HepG2 (cell line): ENCODE data around the gene EHBP1.

Experiments used
- CTCF ChIP-seq: sonication (generic); formaldehyde crosslinking; IDR thresholded peaks from 2 replicates; pipeline ENCODE4 v1.5.0; 2020; ENCODE audit warnings: mild to moderate bottlenecking, missing genetic modification reagents, moderate library complexity
- ETS1 ChIP-seq: sonication (generic); formaldehyde crosslinking; IDR thresholded peaks from 2 replicates; pipeline ENCODE4 v1.4.0; 2020; ENCODE audit warnings: missing genetic modification reagents
- ONECUT2 ChIP-seq: sonication (generic); formaldehyde crosslinking; IDR thresholded peaks from 2 replicates; pipeline ENCODE4 v1.4.0; 2020; ENCODE audit warnings: missing genetic modification reagents
- PBX3 ChIP-seq: sonication (generic); formaldehyde crosslinking; IDR thresholded peaks from 2 replicates; pipeline ENCODE4 v1.8.1; 2023; ENCODE audit warnings: missing genetic modification reagents, inconsistent platforms, borderline replicate concordance
- POLR2AphosphoS5 ChIP-seq: IDR thresholded peaks from 2 replicates; pipeline ENCODE4 v1.6.1; 2012; ENCODE audit warnings: low read depth, low read length
- RFX5 ChIP-seq: IDR thresholded peaks from 2 replicates; pipeline ENCODE4 v1.6.1; 2011; ENCODE audit warnings: low read depth, low read length, improper control_type of control experiment
- TAF1 ChIP-seq: sonication (generic); formaldehyde crosslinking; IDR thresholded peaks from 2 replicates; pipeline ENCODE4 v1.4.0; 2020; ENCODE audit warnings: missing genetic modification reagents
- TOPORS ChIP-seq: sonication (generic); formaldehyde crosslinking; IDR thresholded peaks from 2 replicates; pipeline ENCODE4 v1.8.0; 2023; ENCODE audit warnings: mild to moderate bottlenecking, missing genetic modification reagents
- ZFP36 ChIP-seq: fragments of 150-350 bp; IDR thresholded peaks from 2 replicates; pipeline ENCODE4 v1.6.1; 2018; ENCODE audit warnings: borderline replicate concordance, low read length, low read depth; ENCODE audit not compliant: partially characterized antibody

- TF ChIP-seq ZFP36, result no peak
- no peak for TF ChIP-seq POLR2AphosphoS5
- TF ChIP-seq ONECUT2, result no peak
- no peak for TF ChIP-seq RFX5
- TF ChIP-seq TOPORS (CRISPR knock-in tag), result no peak
- no peak for TF ChIP-seq PBX3
- no peak for TF ChIP-seq ETS1
- TF ChIP-seq CTCF (CRISPR knock-in tag), result no peak
- no peak for TF ChIP-seq TAF1 (CRISPR knock-in tag)
Measured at GRCh38 chr2:62795341-62795740, 89.8 kb downstream of the EHBP1 start.
